SK-N-SH treated with all-trans-retinoic acid at 6 μM for 48 hours (cell line): Measurements from ENCODE around the gene ULBP1.

ENCODE experiments used
- RARB ChIP-seq: fragments of 250-450 bp; sonication (Bioruptor Pico); IDR thresholded peaks from 2 replicates; pipeline ENCODE4 v1.8.0; 2021; ENCODE audit warnings: mild to moderate bottlenecking, moderate library complexity
- ZC3H10 ChIP-seq: fragments of 250-450 bp; sonication (Bioruptor Pico); IDR thresholded peaks from 2 replicates; pipeline ENCODE4 v1.5.1; 2021; ENCODE audit warnings: mild to moderate bottlenecking, moderate library complexity
- ZNF565 ChIP-seq: fragments of 450-650 bp; formaldehyde crosslinking; conservative IDR thresholded peaks from 2 replicates; pipeline ENCODE4 v1.5.0; 2020; ENCODE audit warnings: low read depth, mild to moderate bottlenecking, moderate library complexity
- ZNF8 ChIP-seq: fragments of 450-650 bp; formaldehyde crosslinking; IDR thresholded peaks from 2 replicates; pipeline ENCODE4 v1.5.0; 2020; ENCODE audit warnings: mild to moderate bottlenecking, moderate library complexity
- TF ChIP-seq, protein P1 (sequence below): fragments of 250-450 bp; sonication (Bioruptor Pico); IDR thresholded peaks from 2 replicates; pipeline ENCODE4 v1.5.1; 2020; ENCODE audit warnings: low read depth, mild to moderate bottlenecking, moderate library complexity

DNA sequence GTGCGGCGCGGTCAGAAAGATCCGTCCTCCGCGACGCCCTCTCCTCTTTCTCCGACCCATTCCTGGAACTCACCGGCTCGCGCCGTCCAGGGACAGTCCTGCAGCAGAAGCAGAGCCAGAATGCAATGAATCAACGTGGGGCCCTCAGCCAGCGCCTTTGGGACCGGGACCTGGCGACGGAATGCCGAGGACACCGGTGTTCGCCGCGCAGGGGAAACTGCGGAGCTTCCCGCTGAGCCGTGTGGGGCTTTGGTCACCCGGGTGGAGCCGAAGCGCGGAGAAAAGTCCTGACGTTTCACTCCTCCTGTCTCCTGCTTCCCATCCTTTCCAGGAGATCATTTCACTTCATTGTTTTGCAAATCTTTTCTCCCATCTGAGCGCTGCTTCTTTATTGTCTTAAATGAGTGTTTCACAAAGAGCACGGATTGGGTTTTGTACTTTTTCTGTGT is 26.5 kb downstream of the ULBP1 start:
- TF ChIP-seq RARB (no peak), ZNF565 (CRISPR knock-in tag) (no peak), ZC3H10 (CRISPR knock-in tag) (no peak), ZNF8 (CRISPR knock-in tag) (no peak)
- TF ChIP-seq, protein P1, sequence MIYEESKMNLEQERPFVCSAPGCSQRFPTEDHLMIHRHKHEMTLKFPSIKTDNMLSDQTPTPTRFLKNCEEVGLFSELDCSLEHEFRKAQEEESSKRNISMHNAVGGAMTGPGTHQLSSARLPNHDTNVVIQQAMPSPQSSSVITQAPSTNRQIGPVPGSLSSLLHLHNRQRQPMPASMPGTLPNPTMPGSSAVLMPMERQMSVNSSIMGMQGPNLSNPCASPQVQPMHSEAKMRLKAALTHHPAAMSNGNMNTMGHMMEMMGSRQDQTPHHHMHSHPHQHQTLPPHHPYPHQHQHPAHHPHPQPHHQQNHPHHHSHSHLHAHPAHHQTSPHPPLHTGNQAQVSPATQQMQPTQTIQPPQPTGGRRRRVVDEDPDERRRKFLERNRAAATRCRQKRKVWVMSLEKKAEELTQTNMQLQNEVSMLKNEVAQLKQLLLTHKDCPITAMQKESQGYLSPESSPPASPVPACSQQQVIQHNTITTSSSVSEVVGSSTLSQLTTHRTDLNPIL, result no peak
